Hepatocyte (in vitro differentiated cells): ENCODE results near the gene WDR36.

ENCODE experiments used
- EZH2 ChIP-seq: fragments of 200-600 bp; sonication (generic); IDR thresholded peaks from 2 replicates; pipeline ENCODE4 v1.6.1; 2016; ENCODE audit warnings: antibody characterized with exemption, mild to moderate bottlenecking, borderline replicate concordance
- EZH2phosphoT487 ChIP-seq: fragments of 200-600 bp; sonication (generic); IDR thresholded peaks from one replicate; pipeline ENCODE4 v1.6.1; 2018; ENCODE audit warnings: antibody characterized with exemption, mild to moderate bottlenecking, low read depth, moderate library complexity; ENCODE audit not compliant: unreplicated experiment, severe bottlenecking
- TF ChIP-seq, protein P1 (sequence below): fragments of 200-600 bp; sonication (generic); IDR thresholded peaks from 2 replicates; pipeline ENCODE4 v1.5.1; 2016; ENCODE audit warnings: antibody characterized with exemption, mild to moderate bottlenecking; ENCODE audit not compliant: poor library complexity

GRCh38 chr5:111120911-111121310 lies 28.8 kb downstream of the WDR36 start:
- TF ChIP-seq, protein P1, sequence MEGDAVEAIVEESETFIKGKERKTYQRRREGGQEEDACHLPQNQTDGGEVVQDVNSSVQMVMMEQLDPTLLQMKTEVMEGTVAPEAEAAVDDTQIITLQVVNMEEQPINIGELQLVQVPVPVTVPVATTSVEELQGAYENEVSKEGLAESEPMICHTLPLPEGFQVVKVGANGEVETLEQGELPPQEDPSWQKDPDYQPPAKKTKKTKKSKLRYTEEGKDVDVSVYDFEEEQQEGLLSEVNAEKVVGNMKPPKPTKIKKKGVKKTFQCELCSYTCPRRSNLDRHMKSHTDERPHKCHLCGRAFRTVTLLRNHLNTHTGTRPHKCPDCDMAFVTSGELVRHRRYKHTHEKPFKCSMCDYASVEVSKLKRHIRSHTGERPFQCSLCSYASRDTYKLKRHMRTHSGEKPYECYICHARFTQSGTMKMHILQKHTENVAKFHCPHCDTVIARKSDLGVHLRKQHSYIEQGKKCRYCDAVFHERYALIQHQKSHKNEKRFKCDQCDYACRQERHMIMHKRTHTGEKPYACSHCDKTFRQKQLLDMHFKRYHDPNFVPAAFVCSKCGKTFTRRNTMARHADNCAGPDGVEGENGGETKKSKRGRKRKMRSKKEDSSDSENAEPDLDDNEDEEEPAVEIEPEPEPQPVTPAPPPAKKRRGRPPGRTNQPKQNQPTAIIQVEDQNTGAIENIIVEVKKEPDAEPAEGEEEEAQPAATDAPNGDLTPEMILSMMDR, result no peak
- TF ChIP-seq EZH2 (no peak), EZH2phosphoT487 (no peak)
